Ovary (tissue), 9 donors: ENCODE measurements around the gene TENM4. TPM values are rescaled to one million over a fixed set of nuclear protein-coding genes. Genes with fewer than 3 reads are reported as not detected.

ENCODE experiments used
- DNase-seq, 5 donors: peaks; one replicate each; pipeline ENCODE4 v3.0.0-alpha.2; 2019 to 2020
- H3K27ac ChIP-seq, 2 donors: fragments of 200-600 bp; one replicate each; pipeline versions ENCODE4 v1.5.1 to v1.8.0; 2019 to 2022
- H3K27me3 ChIP-seq: fragments of 200-600 bp; one replicate; pipeline ENCODE4 v1.8.0; 2022
- H3K36me3 ChIP-seq: fragments of 200-600 bp; sonication (generic); one replicate; pipeline ENCODE4 v1.5.1; 2019
- H3K4me1 ChIP-seq: one replicate; pipeline ENCODE4 v1.8.1; 2013; ENCODE audit warnings: mild to moderate bottlenecking, moderate library complexity; ENCODE audit not compliant: insufficient read depth
- H3K4me3 ChIP-seq: fragments of 200-600 bp; sonication (generic); one replicate; pipeline ENCODE4 v1.5.1; 2017
- H3K9me3 ChIP-seq, 2 donors: fragments of 200-600 bp in 1 of 2; sonication (generic) in 1 of 2; one replicate each; pipeline versions ENCODE4 v1.5.1 to v1.8.1; 2013 to 2019; ENCODE audit warnings: mild to moderate bottlenecking in 1 of 2, moderate library complexity in 1 of 2
- CTCF ChIP-seq, 3 donors: fragments of 450-650 bp in 2 of 3; fragments of 200-600 bp in 1 of 3; IDR thresholded peaks; one replicate each; pipeline versions ENCODE4 v1.5.1 to v1.8.0; 2016 to 2022; ENCODE audit warnings: antibody characterized with exemption in 3 of 3, mild to moderate bottlenecking in 1 of 3
- EP300 ChIP-seq: sonication (generic); formaldehyde crosslinking; IDR thresholded peaks from one replicate; pipeline ENCODE4 v1.6.1; 2017; ENCODE audit warnings: antibody characterized with exemption
- POLR2A ChIP-seq: fragments of 450-650 bp; IDR thresholded peaks from one replicate; pipeline ENCODE4 v1.6.1; 2017; ENCODE audit warnings: antibody characterized with exemption, mild to moderate bottlenecking, moderate library complexity
- WGBS, 3 donors: extraction: QIAGEN DNeasy Blood & Tissue Kit in 1 of 3; methylation state at CpG; one replicate each; pipeline versions ENCODE4 v1.1.5 to v1.1.7; 2013 to 2017; 5-methylcytosine and 5-hydroxymethylcytosine counted together
- intact Hi-C, 4 donors: fragments of 100-400 bp; cut with DNase I; formaldehyde crosslinking; loops; one replicate each; pipeline versions ENCODE4 v1.11.0 to v1.15.1; 2022 to 2023
- polyA plus RNA-seq, 2 donors: library from polyadenylated mRNA; stranded (reverse); fragments of 200-250 nt in 1 of 2; fragments of 350-450 nt in 1 of 2; fragmentation: Illumina TruSeq in 1 of 2; extraction: RNeasy Lipid Tissue Mini Kit (QIAGEN cat#74804) in 1 of 2; gene quantifications; one replicate each; pipeline ENCODE4 v1.2.3, GENCODE V29; 2013 to 2014
- total RNA-seq, 7 donors: library from RNA; depleted of rRNA in 2 of 7; stranded (reverse); fragments of >200 nt in 2 of 7; fragmentation: NEBNext Ultra II Directional in 3 of 7; extraction: Animal tissue kit (Norgen Biotek cat#: 25700) in 3 of 7; gene quantifications; one replicate each; pipeline versions ENCODE4 v1.1.0 to v1.2.4, GENCODE V29; 2016 to 2023
- donor health status: DM: no; HTN: no; CAD: no; lungs with moderate emphysema.
- donor health status: DM: no; HTN: no; CAD: no.
- donor health status: Bipolar disorder and iron deficiency.
- donor health status: DM: yes; HTN: yes; CAD: no.
- donor health status: DM: no; HTN: no; CAD: no.
- donor health status: DM: yes; HTN: yes; CAD: no.

Gene TENM4
- total and polyA plus RNA-seq, 9 donors = 11.0 to 206 (median 107) TPM

- 13 to 29% (median 14%) methylated on average over 9 of the region's 9 CpGs for WGBS, 3 donors
Measured at GRCh38 chr11:79274636-79275331, 166.0 kb downstream of the TENM4 start.

GRCh38 chr11:79273781-79274180 lies 167.0 kb downstream of the TENM4 start:
- peaks cover 27% of the 10 kb centered on the region for H3K4me1 ChIP-seq
- no peaks in the 10 kb centered on the region for H3K27me3 ChIP-seq
- DNase-seq = no peak
- H3K9me3 ChIP-seq = no peaks in the 10 kb centered on the region
- H3K36me3 ChIP-seq = no peaks in the 10 kb centered on the region
- no peak for TF ChIP-seq POLR2A
- TF ChIP-seq EP300 = no peak
- TF ChIP-seq CTCF (IDR thresholded peaks at IDR 0.05) = no peak
- H3K4me3 ChIP-seq = no peak overlapping the region
- WGBS, 3 donors = 36 to 77% (median 47%) methylated on average over 3 of the region's 3 CpGs
- intact Hi-C loops = no loop called here
- no peak overlapping the region for H3K27ac ChIP-seq

More at GRCh38 chr11:79274636-79275331, 166.0 kb downstream of the TENM4 start:
- Histone ChIP-seq H3K27me3 (no peaks in the 10 kb centered on the region), H3K4me3 (no peak overlapping the region), H3K27ac (no peak overlapping the region), H3K9me3 (no peaks in the 10 kb centered on the region), H3K36me3 (no peaks in the 10 kb centered on the region), H3K4me1 (peaks cover 24% of the 10 kb centered on the region)
- intact Hi-C loops = no loop called here
- TF ChIP-seq CTCF (IDR thresholded peaks at IDR 0.05) (no peak), EP300 (no peak), POLR2A (no peak)
- DNase-seq = no peak

- no peak for DNase-seq
- no peaks in the 10 kb centered on the region for H3K9me3 ChIP-seq
- no peak overlapping the region for H3K4me3 ChIP-seq
- WGBS, 3 donors = 72 to 85% (median 80%) methylated on average over 6 of the region's 6 CpGs
- intact Hi-C loops = no loop called here
- no peaks in the 10 kb centered on the region for H3K36me3 ChIP-seq
- H3K27me3 ChIP-seq = no peaks in the 10 kb centered on the region
- H3K27ac ChIP-seq = peak overlapping the region in 1 of 2 donors; percentile 12
- H3K4me1 ChIP-seq = peaks cover 10% of the 10 kb centered on the region
- no peak for TF ChIP-seq EP300
- TF ChIP-seq POLR2A = no peak
- no peak for TF ChIP-seq CTCF (IDR thresholded peaks at IDR 0.05)
Measured at GRCh38 chr11:79269611-79270307, 171.1 kb downstream of the TENM4 start.

- Histone ChIP-seq H3K27me3 (no peaks in the 10 kb centered on the region), H3K27ac (no peak overlapping the region), H3K36me3 (no peaks in the 10 kb centered on the region), H3K4me1 (peaks cover 12% of the 10 kb centered on the region), H3K4me3 (no peak overlapping the region), H3K9me3 (no peaks in the 10 kb centered on the region)
- intact Hi-C loops = no loop called here
- DNase-seq = no peak
- 95 to 100% (median 96%) methylated on average over 1 of the region's 1 CpG for WGBS, 3 donors
- TF ChIP-seq CTCF (IDR thresholded peaks at IDR 0.05) (no peak), EP300 (no peak), POLR2A (no peak)
Measured at GRCh38 chr11:79266396-79266795, 174.4 kb downstream of the TENM4 start.
